ENCODE data around the gene CEP350. TPM values are rescaled to one million over a fixed set of nuclear protein-coding genes. Genes with fewer than 3 reads are reported as not detected.

CEP350 gene
- total RNA-seq, 1 donor from 2014 or later, result 39.2 TPM

DNA sequence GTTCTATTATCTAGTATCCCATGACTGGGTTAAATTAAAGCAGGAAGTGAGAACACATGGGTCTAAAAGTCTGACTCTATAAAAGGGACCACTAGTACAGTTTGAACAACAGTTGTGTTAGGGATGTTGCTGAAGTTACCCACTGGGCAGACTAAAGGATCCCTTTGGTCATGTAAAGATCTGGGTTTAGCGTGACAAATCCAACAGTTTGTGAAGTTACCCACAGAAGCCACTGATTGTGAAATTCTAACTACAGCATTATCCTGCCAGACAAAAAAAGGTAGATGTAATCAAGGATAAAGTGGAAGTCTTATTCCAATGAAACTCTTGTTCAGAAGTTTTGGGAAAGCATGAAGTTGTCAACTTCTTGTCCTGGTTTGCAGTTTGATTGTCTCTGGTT, 205.7 kb downstream of the CEP350 start:
- no peak overlapping the region for H3K4me3 Mint-ChIP-seq (ENCODE audit: unreplicated experiment)
- H3K9me3 Mint-ChIP-seq (ENCODE audit: unreplicated experiment), result no peaks in the 10 kb centered on the region
- peaks cover 20% of the 10 kb centered on the region for H3K36me3 Mint-ChIP-seq (ENCODE audit: low read depth, unreplicated experiment)
- TF ChIP-seq, protein P1, sequence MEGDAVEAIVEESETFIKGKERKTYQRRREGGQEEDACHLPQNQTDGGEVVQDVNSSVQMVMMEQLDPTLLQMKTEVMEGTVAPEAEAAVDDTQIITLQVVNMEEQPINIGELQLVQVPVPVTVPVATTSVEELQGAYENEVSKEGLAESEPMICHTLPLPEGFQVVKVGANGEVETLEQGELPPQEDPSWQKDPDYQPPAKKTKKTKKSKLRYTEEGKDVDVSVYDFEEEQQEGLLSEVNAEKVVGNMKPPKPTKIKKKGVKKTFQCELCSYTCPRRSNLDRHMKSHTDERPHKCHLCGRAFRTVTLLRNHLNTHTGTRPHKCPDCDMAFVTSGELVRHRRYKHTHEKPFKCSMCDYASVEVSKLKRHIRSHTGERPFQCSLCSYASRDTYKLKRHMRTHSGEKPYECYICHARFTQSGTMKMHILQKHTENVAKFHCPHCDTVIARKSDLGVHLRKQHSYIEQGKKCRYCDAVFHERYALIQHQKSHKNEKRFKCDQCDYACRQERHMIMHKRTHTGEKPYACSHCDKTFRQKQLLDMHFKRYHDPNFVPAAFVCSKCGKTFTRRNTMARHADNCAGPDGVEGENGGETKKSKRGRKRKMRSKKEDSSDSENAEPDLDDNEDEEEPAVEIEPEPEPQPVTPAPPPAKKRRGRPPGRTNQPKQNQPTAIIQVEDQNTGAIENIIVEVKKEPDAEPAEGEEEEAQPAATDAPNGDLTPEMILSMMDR (IDR thresholded peaks at IDR 0.05; ENCODE audit: unreplicated experiment), result no peak
- no peak overlapping the region for H3K27ac Mint-ChIP-seq (ENCODE audit: unreplicated experiment)
- peaks cover 45% of the 10 kb centered on the region for H3K4me1 Mint-ChIP-seq (ENCODE audit: unreplicated experiment)
- peaks cover 14% of the 10 kb centered on the region for H3K27me3 Mint-ChIP-seq (ENCODE audit: unreplicated experiment)
- DNase-seq (ENCODE audit: low spot score), result no peak

DNA sequence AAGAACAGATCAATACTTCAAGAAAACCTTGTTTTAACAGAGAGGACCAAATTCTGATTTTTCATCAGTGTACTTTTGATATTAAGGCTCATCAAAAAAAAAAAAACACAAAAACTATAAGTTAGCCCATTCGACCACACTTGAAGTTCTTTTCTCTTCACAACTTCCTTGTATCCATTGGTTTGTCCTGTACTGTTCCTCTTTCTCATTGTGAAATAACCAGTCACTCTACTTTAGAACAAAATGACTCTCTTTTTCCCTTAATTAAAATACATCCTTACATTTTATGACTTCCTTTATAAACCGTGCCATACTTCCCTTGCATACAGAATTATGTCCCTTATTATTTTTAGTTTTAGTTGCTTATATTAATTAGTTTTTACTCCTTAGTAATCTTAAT, 208.4 kb downstream of the CEP350 start:
- Mint-ChIP-seq H3K9me3 (ENCODE audit: unreplicated experiment) (no peaks in the 10 kb centered on the region), H3K4me3 (ENCODE audit: unreplicated experiment) (no peak overlapping the region), H3K27ac (ENCODE audit: unreplicated experiment) (no peak overlapping the region), H3K36me3 (ENCODE audit: low read depth, unreplicated experiment) (peaks cover 18% of the 10 kb centered on the region), H3K4me1 (ENCODE audit: unreplicated experiment) (peaks cover 28% of the 10 kb centered on the region), H3K27me3 (ENCODE audit: unreplicated experiment) (peaks cover 10% of the 10 kb centered on the region)
- no peak for DNase-seq (ENCODE audit: low spot score)
- TF ChIP-seq, protein P1 (IDR thresholded peaks at IDR 0.05; ENCODE audit: unreplicated experiment), result no peak

Other genes starting within 250 kb of the CEP350 start
- gene FAM163A, start 211.5 kb upstream of the CEP350 start, total RNA-seq (ENCODE audit: unreplicated experiment), result not detected
- gene TOR1AIP2, start 77.0 kb upstream of the CEP350 start, total RNA-seq (ENCODE audit: unreplicated experiment), result 71.1 TPM
- gene TOR1AIP1, start 72.5 kb upstream of the CEP350 start, total RNA-seq (ENCODE audit: unreplicated experiment), result 31.0 TPM
- gene QSOX1, start 200.1 kb downstream of the CEP350 start, total RNA-seq (ENCODE audit: unreplicated experiment), result 199 TPM

Measured in endothelial cell (in vitro differentiated cells).